Endodermal cell (in vitro differentiated cells): ENCODE measurements around the gene CYP27C1. TPM values are rescaled to one million over a fixed set of nuclear protein-coding genes. Genes with fewer than 3 reads are reported as not detected.

Source experiments
- DNase-seq: peaks from one replicate; pipeline ENCODE4 v3.0.0-alpha.2; 2017
- H3K27ac ChIP-seq: 2 replicates; pipeline ENCODE4 v1.5.1; 2013; ENCODE audit warnings: mild to moderate bottlenecking, low read depth, low read length, moderate library complexity
- H3K27me3 ChIP-seq: 2 replicates; pipeline ENCODE4 v1.6.1; 2013; ENCODE audit warnings: mild to moderate bottlenecking, low read length, moderate library complexity; ENCODE audit not compliant: insufficient read depth, control insufficient read depth, poor library complexity, severe bottlenecking
- H3K36me3 ChIP-seq: 2 replicates; pipeline ENCODE4 v1.7.0; 2013; ENCODE audit warnings: mild to moderate bottlenecking, low read length, moderate library complexity; ENCODE audit not compliant: control insufficient read depth, insufficient read depth
- H3K4me1 ChIP-seq: one replicate; pipeline ENCODE4 v1.7.0; 2013; ENCODE audit warnings: low read length; ENCODE audit not compliant: control insufficient read depth, insufficient read depth
- H3K4me3 ChIP-seq: 2 replicates; pipeline ENCODE4 v1.5.1; 2013; ENCODE audit warnings: mild to moderate bottlenecking, low read length, moderate library complexity
- H3K9ac ChIP-seq: 2 replicates; pipeline ENCODE4 v1.6.1; 2013; ENCODE audit warnings: mild to moderate bottlenecking, low read length, moderate library complexity; ENCODE audit not compliant: poor library complexity, severe bottlenecking; ENCODE audit errors: extremely low read depth
- H3K9me3 ChIP-seq: 2 replicates; pipeline ENCODE4 v1.6.1; 2013; ENCODE audit warnings: mild to moderate bottlenecking, low read length, moderate library complexity; ENCODE audit not compliant: control insufficient read depth
- H3K27ac Mint-ChIP-seq: 2 replicates; pipeline ENCODE4 v1.8.0; 2020; ENCODE audit warnings: mixed read lengths
- H3K27me3 Mint-ChIP-seq: 2 replicates; pipeline ENCODE4 v1.8.0; 2021; ENCODE audit warnings: mild to moderate bottlenecking, mixed read lengths; ENCODE audit not compliant: insufficient read depth
- H3K36me3 Mint-ChIP-seq: 2 replicates; pipeline ENCODE4 v1.8.0; 2020; ENCODE audit warnings: low read depth, mixed read lengths
- H3K4me1 Mint-ChIP-seq: 2 replicates; pipeline ENCODE4 v1.8.0; 2020; ENCODE audit warnings: mixed read lengths
- H3K4me3 Mint-ChIP-seq: 2 replicates; pipeline ENCODE4 v1.8.0; 2020; ENCODE audit warnings: mild to moderate bottlenecking, moderate library complexity, mixed read lengths
- H3K9me3 Mint-ChIP-seq: 2 replicates; pipeline ENCODE4 v1.8.0; 2020; ENCODE audit warnings: mild to moderate bottlenecking, mixed read lengths
- CTCF ChIP-seq: fragments of 200-600 bp; sonication (generic); conservative IDR thresholded peaks from 2 replicates; pipeline ENCODE4 v1.5.0; 2021; ENCODE audit warnings: antibody characterized with exemption, mild to moderate bottlenecking
- WGBS, 2 experiments: methylation state at CpG; one replicate each; pipeline versions ENCODE4 v1.1.5 to v1.1.7; 2013; ENCODE audit warnings: missing lambda C conversion rate in 2 of 2, mixed read lengths in 1 of 2; ENCODE audit not compliant: insufficient coverage in 1 of 2, insufficient read length in 1 of 2; 5-methylcytosine and 5-hydroxymethylcytosine counted together
- total RNA-seq, 2 donors: library from RNA; stranded (reverse); fragmentation: NEBNext Ultra II Directional in 1 of 2; extraction: Animal tissue kit (Norgen Biotek cat#: 25700) in 1 of 2; gene quantifications; 2 replicates in 1 of 2; 3 replicates in 1 of 2; pipeline ENCODE4 v1.2.1, GENCODE V29; 2021

Gene CYP27C1
- total RNA-seq, 2 donors from 2014 or later: 4.4 to 4.9 TPM

- WGBS, 2 experiments: 73 to 78% methylated on average over 13 to 17 of the region's 17 CpGs
- H3K27ac Mint-ChIP-seq: no peak overlapping the region
- no peaks in the 10 kb centered on the region for H3K9me3 ChIP-seq
- peaks cover 2% of the 10 kb centered on the region for H3K9me3 Mint-ChIP-seq
- H3K36me3 Mint-ChIP-seq: peaks cover 9% of the 10 kb centered on the region
- no peaks in the 10 kb centered on the region for H3K36me3 ChIP-seq
- no peaks in the 10 kb centered on the region for H3K4me1 Mint-ChIP-seq
- H3K27me3 Mint-ChIP-seq: no peaks in the 10 kb centered on the region
- H3K9ac ChIP-seq: no peak overlapping the region
- H3K4me3 Mint-ChIP-seq: no peak overlapping the region
- no peaks in the 10 kb centered on the region for H3K27me3 ChIP-seq
- H3K27ac ChIP-seq: peak overlapping the region; percentile 36
- no peak overlapping the region for H3K4me3 ChIP-seq
- no peak for TF ChIP-seq CTCF
- H3K4me1 ChIP-seq: no peaks in the 10 kb centered on the region
- DNase-seq: peak; percentile 48
Measured at GRCh38 chr2:127187081-127187775, 32.9 kb downstream of the CYP27C1 start.

- H3K27me3 Mint-ChIP-seq: no peaks in the 10 kb centered on the region
- peaks cover 9% of the 10 kb centered on the region for H3K36me3 Mint-ChIP-seq
- H3K9me3 Mint-ChIP-seq: peaks cover 3% of the 10 kb centered on the region
- Histone ChIP-seq H3K4me3 (no peak overlapping the region), H3K9me3 (no peaks in the 10 kb centered on the region), H3K9ac (no peak overlapping the region), H3K27me3 (no peaks in the 10 kb centered on the region), H3K36me3 (no peaks in the 10 kb centered on the region), H3K4me1 (no peaks in the 10 kb centered on the region), H3K27ac (no peak overlapping the region)
- no peak overlapping the region for H3K27ac Mint-ChIP-seq
- peak; percentile 22 for DNase-seq
- H3K4me3 Mint-ChIP-seq: no peak overlapping the region
- no peak for TF ChIP-seq CTCF
- no peaks in the 10 kb centered on the region for H3K4me1 Mint-ChIP-seq
- 95% methylated on average over 4 of the region's 4 CpGs; no CpG with 5 or more reads in 1 of the 2 experiments for WGBS, 2 experiments
Measured at GRCh38 chr2:127185705-127186104, 34.4 kb downstream of the CYP27C1 start.

- Mint-ChIP-seq H3K9me3 (peaks cover 8% of the 10 kb centered on the region), H3K27ac (no peak overlapping the region), H3K4me3 (no peak overlapping the region), H3K27me3 (no peaks in the 10 kb centered on the region), H3K36me3 (peaks cover 9% of the 10 kb centered on the region), H3K4me1 (no peaks in the 10 kb centered on the region)
- TF ChIP-seq CTCF: no peak
- H3K9ac ChIP-seq: no peak overlapping the region
- 90 to 91% methylated on average over 5 to 9 of the region's 9 CpGs for WGBS, 2 experiments
- H3K4me1 ChIP-seq: no peaks in the 10 kb centered on the region
- no peak overlapping the region for H3K27ac ChIP-seq
- no peaks in the 10 kb centered on the region for H3K27me3 ChIP-seq
- peak; percentile 23 for DNase-seq
- H3K4me3 ChIP-seq: no peak overlapping the region
- H3K9me3 ChIP-seq: no peaks in the 10 kb centered on the region
- H3K36me3 ChIP-seq: no peaks in the 10 kb centered on the region
Measured at GRCh38 chr2:127185093-127185492, 35.0 kb downstream of the CYP27C1 start.
